H1 (cell line): ENCODE data around the gene CBX4.

Source experiments
- CTCF ChIP-seq, 3 experiments: IDR thresholded peaks; 1 replicate in 2 of 3; 2 replicates in 1 of 3; pipeline versions ENCODE4 v1.5.1 to v1.6.1; 2011; ENCODE audit warnings: low read length in 3 of 3, mild to moderate bottlenecking in 3 of 3, inconsistent platforms in 2 of 3, low read depth in 1 of 3, moderate library complexity in 1 of 3; ENCODE audit not compliant: insufficient read depth in 1 of 3; ENCODE audit errors: control extremely low read depth in 1 of 3
- E2F6 ChIP-seq: IDR thresholded peaks from 2 replicates; pipeline ENCODE4 v1.6.1; 2012; ENCODE audit warnings: inconsistent platforms
- EGR1 ChIP-seq: IDR thresholded peaks from 2 replicates; pipeline ENCODE4 v1.6.1; 2011; ENCODE audit warnings: low read depth, low read length, borderline replicate concordance
- HDAC2 ChIP-seq, 2 experiments: fragments of 300-600 bp in 1 of 2; sonication (generic) in 1 of 2; IDR thresholded peaks; 2 replicates each; pipeline ENCODE4 v1.6.1; 2011 to 2012; ENCODE audit warnings: low read depth in 2 of 2, low read length in 2 of 2, mild to moderate bottlenecking in 2 of 2, moderate library complexity in 2 of 2, borderline replicate concordance in 1 of 2, inconsistent platforms in 1 of 2
- HDAC6 ChIP-seq: IDR thresholded peaks from one replicate; pipeline ENCODE4 v1.7.1; 2012; ENCODE audit warnings: low read depth, mild to moderate bottlenecking, inconsistent platforms, low read length, moderate library complexity
- JUND ChIP-seq: IDR thresholded peaks from 2 replicates; pipeline ENCODE4 v1.6.1; 2011; ENCODE audit warnings: mild to moderate bottlenecking, improper control_type of control experiment, low read length
- NANOG ChIP-seq: IDR thresholded peaks from 2 replicates; pipeline ENCODE4 v1.6.1; 2011; ENCODE audit warnings: low read length, low read depth, mild to moderate bottlenecking, inconsistent platforms; ENCODE audit not compliant: insufficient read depth, poor library complexity, severe bottlenecking
- PHF8 ChIP-seq: fragments of 200-600 bp; sonication (generic); conservative IDR thresholded peaks from 2 replicates; pipeline ENCODE4 v1.7.1; 2012; ENCODE audit warnings: low read depth, mild to moderate bottlenecking, inconsistent platforms, low read length, moderate library complexity
- POLR2AphosphoS5 ChIP-seq: IDR thresholded peaks from 2 replicates; pipeline ENCODE4 v1.6.1; 2011; ENCODE audit warnings: low read depth, low read length
- RFX5 ChIP-seq: IDR thresholded peaks from 2 replicates; pipeline ENCODE4 v1.6.1; 2011; ENCODE audit warnings: low read depth, low read length, improper control_type of control experiment, borderline replicate concordance
- TAF1 ChIP-seq: IDR thresholded peaks from 2 replicates; pipeline ENCODE4 v1.6.1; 2011; ENCODE audit warnings: mild to moderate bottlenecking, low read depth, low read length
- USF2 ChIP-seq: IDR thresholded peaks from 2 replicates; pipeline ENCODE4 v1.6.1; 2011; ENCODE audit warnings: low read length, improper control_type of control experiment

- TF ChIP-seq EGR1 (no peak), JUND (no peak), POLR2AphosphoS5 (no peak), PHF8 (no peak), CTCF (IDR thresholded peaks at IDR 0.05; ENCODE audit: control extremely low read depth in 1 of 3, insufficient read depth in 1 of 3, low read depth in 1 of 3, low read length in 3 of 3) (no peak), USF2 (no peak), HDAC2 (IDR thresholded peaks at IDR 0.05; ENCODE audit: borderline replicate concordance in 1 of 2, low read depth in 2 of 2, low read length in 2 of 2) (no peak), TAF1 (no peak), HDAC6 (no peak), NANOG (no peak), RFX5 (no peak), E2F6 (no peak)
These were observed 33.5 kb upstream of the CBX4 start for GRCh38 chr17:79872762-79873161.
